HepG2 (cell line): ENCODE measurements around the gene TGM6. TPM values are rescaled to one million over a fixed set of nuclear protein-coding genes. Genes with fewer than 3 reads are reported as not detected.

Experiments used
- ATAC-seq: fragments of 200-7000 bp; cut with Tn5 transposase; 3 replicates; pipeline ENCODE4 v1.9.1; 2020; ENCODE audit warnings: mild to moderate bottlenecking, moderate library complexity
- BruUV-seq: library from RNA; stranded (reverse); fragments of 400-500 nt; replicated peaks from 2 replicates; lab custom pipeline; 2021; lab: Mats Ljungman, UMichigan
- CTCF ChIA-PET: fragments of 300-600 bp; formaldehyde crosslinking; extraction: SDS; loops from one replicate; lab custom pipeline; 2021; ENCODE audit warnings: low total read pairs, inconsistent platforms, low intra/inter-chr PET ratio; lab: Yijun Ruan, JAX
- POLR2A ChIA-PET: fragments of 350-600 bp; sonication (Branson Sonifier 250); formaldehyde crosslinking; loops from one replicate; lab custom pipeline; 2020; ENCODE audit warnings: antibody characterized with exemption, inconsistent platforms; lab: Yijun Ruan, JAX
- DNase-seq: peaks from one replicate; pipeline ENCODE4 v3.0.0-alpha.2; 2015; ENCODE audit warnings: low spot score
- FAIRE-seq: peaks from 3 replicates; lab custom pipeline; 2011; peaks lifted over from hg19 to GRCh38; lab: Jason Lieb, UNC
- H2AFZ ChIP-seq: one replicate; pipeline ENCODE4 v1.6.1; 2011; ENCODE audit warnings: low read length, inconsistent platforms
- H3K27ac ChIP-seq: fragments of 300-600 bp; 3 replicates; pipeline ENCODE4 v1.8.0; 2011; ENCODE audit warnings: mixed run types, mild to moderate bottlenecking, mixed read lengths, low read length, inconsistent platforms; ENCODE audit not compliant: insufficient read depth; ENCODE audit errors: extremely low read length
- H3K27me3 ChIP-seq, 2 experiments: fragments of 200-600 bp in 1 of 2; 2 replicates in 1 of 2; 3 replicates in 1 of 2; pipeline versions ENCODE4 v1.6.0 to v1.8.0; 2011; ENCODE audit warnings: low read length in 2 of 2, mild to moderate bottlenecking in 2 of 2, moderate library complexity in 2 of 2, inconsistent platforms in 1 of 2; ENCODE audit not compliant: insufficient read depth in 2 of 2, control insufficient read depth in 1 of 2
- H3K36me3 ChIP-seq, 2 experiments: fragments of 200-600 bp in 1 of 2; replicated peaks in 1 of 2; 2 replicates in 1 of 2; 3 replicates in 1 of 2; pipeline versions ENCODE4 v1.5.1 to v1.8.0; 2011; ENCODE audit warnings: low read length in 2 of 2, inconsistent platforms in 1 of 2; ENCODE audit not compliant: insufficient read depth in 2 of 2, control insufficient read depth in 1 of 2
- H3K4me1 ChIP-seq: 2 replicates; pipeline ENCODE4 v1.5.1; 2012; ENCODE audit warnings: low read length, inconsistent platforms; ENCODE audit not compliant: insufficient read depth
- H3K4me2 ChIP-seq: 2 replicates; pipeline ENCODE4 v1.6.0; 2011; ENCODE audit warnings: low read depth, low read length, inconsistent platforms
- H3K4me3 ChIP-seq, 3 experiments: fragments of 200-600 bp in 1 of 3; sonication (generic), shearing (Covaris generic) in 1 of 3; replicated peaks in 1 of 3; 2 replicates each; pipeline ENCODE4 v1.5.1; 2011 to 2016; ENCODE audit warnings: low read length in 3 of 3, inconsistent platforms in 2 of 3, low read depth in 2 of 3, mild to moderate bottlenecking in 2 of 3, control low read depth in 1 of 3, mixed read lengths in 1 of 3; ENCODE audit not compliant: insufficient read depth in 1 of 3
- H3K79me2 ChIP-seq: one replicate; pipeline ENCODE4 v1.6.1; 2011; ENCODE audit warnings: low read length, inconsistent platforms; ENCODE audit not compliant: insufficient read depth
- H3K9ac ChIP-seq: 2 replicates; pipeline ENCODE4 v1.6.0; 2011; ENCODE audit warnings: mild to moderate bottlenecking, low read depth, low read length, inconsistent platforms; ENCODE audit not compliant: insufficient read depth
- H3K9me3 ChIP-seq: 2 replicates; pipeline ENCODE4 v1.5.1; 2012; ENCODE audit warnings: mild to moderate bottlenecking, low read length
- H4K20me1 ChIP-seq: 2 replicates; pipeline ENCODE4 v1.6.0; 2011; ENCODE audit warnings: inconsistent platforms, mild to moderate bottlenecking, low read length, moderate library complexity; ENCODE audit not compliant: insufficient read depth
- GMEB2 ChIP-seq: IDR thresholded peaks from 2 replicates; pipeline ENCODE4 v1.6.1; 2016; ENCODE audit warnings: missing biosample characterization, missing genetic modification reagents, low read depth
- IKZF1 ChIP-seq: fragments of 450-650 bp; IDR thresholded peaks from 2 replicates; pipeline ENCODE4 v1.7.1; 2016
- MBNL3 ChIP-seq: fragments of 250-450 bp; sonication (Bioruptor Pico); conservative IDR thresholded peaks from 2 replicates; pipeline ENCODE4 v1.8.0; 2022; ENCODE audit warnings: mild to moderate bottlenecking, inconsistent platforms
- MYNN ChIP-seq: sonication (generic); formaldehyde crosslinking; IDR thresholded peaks from 2 replicates; pipeline ENCODE4 v1.4.0; 2020; ENCODE audit warnings: mild to moderate bottlenecking, low read depth, missing genetic modification reagents
- NR0B2 ChIP-seq: sonication (generic); formaldehyde crosslinking; IDR thresholded peaks from 2 replicates; pipeline ENCODE4 v1.4.0; 2020; ENCODE audit warnings: mild to moderate bottlenecking, missing genetic modification reagents
- PAXIP1 ChIP-seq: sonication (generic); formaldehyde crosslinking; conservative IDR thresholded peaks from 2 replicates; pipeline ENCODE4 v1.4.0; 2020; ENCODE audit warnings: mild to moderate bottlenecking, missing genetic modification reagents, moderate library complexity
- SIX4 ChIP-seq: sonication (generic); formaldehyde crosslinking; IDR thresholded peaks from 2 replicates; pipeline ENCODE4 v1.4.0; 2020; ENCODE audit warnings: missing genetic modification reagents
- SMAD1 ChIP-seq: sonication (generic); formaldehyde crosslinking; IDR thresholded peaks from 2 replicates; pipeline ENCODE4 v1.4.0; 2020; ENCODE audit warnings: missing genetic modification reagents, low read depth, mild to moderate bottlenecking, borderline replicate concordance
- ZNF7 ChIP-seq: IDR thresholded peaks from 2 replicates; pipeline ENCODE4 v1.6.1; 2016; ENCODE audit warnings: missing biosample characterization, missing genetic modification reagents
- WGBS: methylation state at CpG from one replicate; pipeline ENCODE4 v1.1.6; 2017; ENCODE audit warnings: low lambda C conversion rate; 5-methylcytosine and 5-hydroxymethylcytosine counted together
- in situ Hi-C: cut with HindIII; loops from 2 replicates; pipeline ENCODE4 v1.10.0; 2017; ENCODE audit warnings: low pct_unique_long_range_greater_than_20kb; ENCODE audit not compliant: extremely low pct_ligation_motif_present
- intact Hi-C: fragments of 100-400 bp; cut with micrococcal nuclease; formaldehyde crosslinking; loops from one replicate; pipeline ENCODE4 v1.10.0; 2022; ENCODE audit not compliant: unreplicated experiment
- polyA plus RNA-seq, 8 experiments: library from polyadenylated mRNA; depleted of rRNA in 3 of 8; stranded (reverse) in 7 of 8; unstranded in 1 of 8; fragments of >200 nt; fragmentation: Illumina TruSeq in 4 of 8; extraction: Trizol in 4 of 8; gene quantifications; 2 replicates each; pipeline versions ENCODE4 v1.2.1 to v1.2.3, GENCODE V29; 2011 to 2016; ENCODE audit warnings: low read depth in 4 of 8, missing spikeins in 1 of 8, mixed read lengths in 1 of 8; ENCODE audit not compliant: insufficient read depth in 1 of 8
- total RNA-seq, 5 experiments: library from RNA; depleted of rRNA; stranded (reverse); fragments of >200 nt; fragmentation: Illumina TruSeq; extraction: Trizol; gene quantifications; 2 replicates each; pipeline ENCODE4 v1.2.3, GENCODE V29; 2016; ENCODE audit warnings: low read depth in 1 of 5
- TF ChIP-seq, protein P1 (sequence below): sonication (generic); formaldehyde crosslinking; IDR thresholded peaks from 2 replicates; pipeline ENCODE4 v1.8.1; 2022; ENCODE audit warnings: low read depth, mild to moderate bottlenecking, missing genetic modification reagents

The TGM6 gene
- total and polyA plus RNA-seq, 2 of the 13 experiments (the other 11 are each of a cell fraction or from before 2014, with no cell fraction given), result not detected

GRCh38 chr20:2353231-2353630 lies 27.5 kb upstream of the TGM6 start:
- CTCF ChIA-PET, result no interaction called here
- FAIRE-seq, result no peak
- no TSS peak for BruUV-seq
- H3K36me3 ChIP-seq, result no peaks in the 10 kb centered on the region
- no peak for DNase-seq
- H3K9ac ChIP-seq, result no peak overlapping the region
- H3K27me3 ChIP-seq, result peaks cover 0 to 5% of the 10 kb centered on the region in 2 experiments; a peak in 2 of 5 replicates
- 2% methylated on average over 3 of the region's 3 CpGs for WGBS
- no peak for ATAC-seq
- TF ChIP-seq NR0B2 (no peak), SIX4 (peak; percentile 34; the same call in 1 of the 2 replicates)
- H3K4me1 ChIP-seq, result peaks cover 4% of the 10 kb centered on the region; the same call in 1 of the 2 replicates
- no peak overlapping the region for H3K27ac ChIP-seq
- no peaks in the 10 kb centered on the region for H3K9me3 ChIP-seq
- in situ Hi-C loops, result no loop called here
- no peak overlapping the region for H2AFZ ChIP-seq
- H3K79me2 ChIP-seq, result no peaks in the 10 kb centered on the region
- POLR2A ChIA-PET, result no interaction called here
- H3K4me3 ChIP-seq, result no peak overlapping the region
- no peaks in the 10 kb centered on the region for H4K20me1 ChIP-seq
- no peak overlapping the region for H3K4me2 ChIP-seq
- intact Hi-C loops, result no loop called here

GRCh38 chr20:2357114-2357513 lies 23.6 kb upstream of the TGM6 start:
- CTCF ChIA-PET, result no interaction called here
- no peaks in the 10 kb centered on the region for H3K36me3 ChIP-seq
- FAIRE-seq (no peak), DNase-seq (no peak), ATAC-seq (no peak)
- H3K79me2 ChIP-seq, result no peaks in the 10 kb centered on the region
- H3K4me1 ChIP-seq, result peaks cover 3% of the 10 kb centered on the region; the same call in 1 of the 2 replicates
- H4K20me1 ChIP-seq, result no peaks in the 10 kb centered on the region
- no peak overlapping the region for H3K4me3 ChIP-seq
- H3K9ac ChIP-seq, result no peak overlapping the region
- no peak overlapping the region for H3K4me2 ChIP-seq
- H3K27ac ChIP-seq, result no peak overlapping the region
- intact Hi-C loops, result no loop called here
- no peak overlapping the region for H2AFZ ChIP-seq
- WGBS, result 26% methylated on average over 2 of the region's 2 CpGs
- in situ Hi-C loops, result no loop called here
- no TSS peak for BruUV-seq
- no peaks in the 10 kb centered on the region for H3K27me3 ChIP-seq
- H3K9me3 ChIP-seq, result peaks cover 10% of the 10 kb centered on the region; the same call in 1 of the 2 replicates
- POLR2A ChIA-PET, result no interaction called here
- TF ChIP-seq, protein P1, sequence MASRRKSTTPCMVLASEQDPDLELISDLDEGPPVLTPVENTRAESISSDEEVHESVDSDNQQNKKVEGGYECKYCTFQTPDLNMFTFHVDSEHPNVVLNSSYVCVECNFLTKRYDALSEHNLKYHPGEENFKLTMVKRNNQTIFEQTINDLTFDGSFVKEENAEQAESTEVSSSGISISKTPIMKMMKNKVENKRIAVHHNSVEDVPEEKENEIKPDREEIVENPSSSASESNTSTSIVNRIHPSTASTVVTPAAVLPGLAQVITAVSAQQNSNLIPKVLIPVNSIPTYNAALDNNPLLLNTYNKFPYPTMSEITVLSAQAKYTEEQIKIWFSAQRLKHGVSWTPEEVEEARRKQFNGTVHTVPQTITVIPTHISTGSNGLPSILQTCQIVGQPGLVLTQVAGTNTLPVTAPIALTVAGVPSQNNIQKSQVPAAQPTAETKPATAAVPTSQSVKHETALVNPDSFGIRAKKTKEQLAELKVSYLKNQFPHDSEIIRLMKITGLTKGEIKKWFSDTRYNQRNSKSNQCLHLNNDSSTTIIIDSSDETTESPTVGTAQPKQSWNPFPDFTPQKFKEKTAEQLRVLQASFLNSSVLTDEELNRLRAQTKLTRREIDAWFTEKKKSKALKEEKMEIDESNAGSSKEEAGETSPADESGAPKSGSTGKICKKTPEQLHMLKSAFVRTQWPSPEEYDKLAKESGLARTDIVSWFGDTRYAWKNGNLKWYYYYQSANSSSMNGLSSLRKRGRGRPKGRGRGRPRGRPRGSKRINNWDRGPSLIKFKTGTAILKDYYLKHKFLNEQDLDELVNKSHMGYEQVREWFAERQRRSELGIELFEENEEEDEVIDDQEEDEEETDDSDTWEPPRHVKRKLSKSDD (CRISPR knock-in tag), result no peak
- TF ChIP-seq GMEB2 (CRISPR knock-in tag) (no peak), MBNL3 (no peak), MYNN (CRISPR knock-in tag) (no peak), PAXIP1 (CRISPR knock-in tag) (no peak), SMAD1 (no peak), IKZF1 (no peak), ZNF7 (CRISPR knock-in tag) (no peak)
